Stimulated activated CD8-positive, alpha-beta memory T cell treated with anti-CD3 and anti-CD28 coated beads, Interleukin-7, amount 100 ng/mL, for 4 hours (primary cell): Measurements from ENCODE around the gene STXBP6.
"Not testable (repeated sequence)": the region's sequence is repeated elsewhere in the genome, so short reads cannot be mapped to it uniquely, and the experiment has no call there.

ENCODE experiments used
- DNase-seq, 2 donors: peaks; one replicate each; pipeline ENCODE4 v3.0.0-alpha.2; 2020; ENCODE audit warnings: low read depth in 2 of 2

Gene STXBP6

DNA sequence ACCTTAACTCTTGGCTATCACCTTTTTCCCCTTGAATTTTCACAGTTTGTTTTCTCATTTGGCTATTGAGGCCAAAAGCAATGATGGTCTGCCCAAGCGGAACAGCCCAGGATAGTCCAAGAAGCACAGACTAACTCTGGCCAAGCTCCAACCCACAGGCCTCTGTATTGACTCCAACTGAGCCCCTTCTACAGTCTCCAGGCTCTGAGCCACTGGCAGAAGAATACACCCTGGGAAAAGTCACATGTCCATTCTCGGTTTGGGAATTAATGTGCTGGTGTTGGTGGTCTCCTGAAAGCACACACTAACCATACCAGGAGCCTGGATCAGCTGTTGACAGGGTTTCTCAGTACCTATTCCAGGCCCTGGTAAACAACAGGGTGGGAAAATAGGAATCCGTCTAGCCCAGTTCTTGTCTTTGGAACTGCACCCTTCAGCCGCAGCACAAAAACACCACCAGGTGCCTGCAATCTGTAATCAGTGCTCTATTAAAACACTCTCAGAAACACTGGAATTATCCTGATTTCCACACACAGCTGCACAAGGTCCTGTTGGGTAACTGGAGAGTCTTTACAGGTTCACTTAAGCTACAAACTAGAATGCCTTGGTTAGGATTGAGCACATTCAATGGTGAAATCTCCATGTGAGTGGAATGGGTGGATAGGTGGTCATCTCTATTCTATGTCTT, 63.6 kb downstream of the STXBP6 start:
- no peak for DNase-seq

GRCh38 chr14:24984846-24985589, 64.9 kb downstream of the STXBP6 start:
- no peak for DNase-seq

DNA sequence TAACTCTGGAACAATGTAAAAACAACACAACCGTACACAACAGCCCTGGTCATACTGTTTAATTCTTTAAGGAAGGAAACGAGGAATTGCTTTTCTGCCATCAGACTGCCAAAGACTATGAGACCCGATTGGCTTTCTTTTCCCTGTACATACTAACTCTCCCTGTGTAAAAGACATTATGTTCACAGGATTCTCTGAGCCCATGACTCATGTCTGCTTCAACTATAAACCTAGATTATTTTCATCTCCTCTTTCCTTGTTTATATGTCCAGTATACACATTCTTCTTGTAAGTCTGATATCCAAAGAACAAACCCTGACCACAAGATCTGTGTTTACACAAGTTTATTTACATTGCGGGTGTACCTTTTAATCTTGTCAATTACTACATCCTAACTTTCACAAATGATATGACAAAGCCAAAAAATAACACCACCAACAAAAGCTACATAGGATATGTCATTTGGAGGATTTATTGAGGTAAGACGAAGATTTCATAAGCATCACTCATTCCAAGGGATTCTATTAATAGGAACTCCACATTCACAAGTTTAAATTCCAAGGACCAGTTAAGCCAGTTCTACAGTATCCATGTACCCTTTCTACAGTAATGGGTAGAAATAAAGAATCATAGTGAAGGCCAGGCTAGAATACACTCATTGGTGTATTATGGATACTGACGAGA, 67.3 kb downstream of the STXBP6 start:
- DNase-seq, result no peak

GRCh38 chr14:24979725-24980239, 70.2 kb downstream of the STXBP6 start:
- no peak for DNase-seq

DNA sequence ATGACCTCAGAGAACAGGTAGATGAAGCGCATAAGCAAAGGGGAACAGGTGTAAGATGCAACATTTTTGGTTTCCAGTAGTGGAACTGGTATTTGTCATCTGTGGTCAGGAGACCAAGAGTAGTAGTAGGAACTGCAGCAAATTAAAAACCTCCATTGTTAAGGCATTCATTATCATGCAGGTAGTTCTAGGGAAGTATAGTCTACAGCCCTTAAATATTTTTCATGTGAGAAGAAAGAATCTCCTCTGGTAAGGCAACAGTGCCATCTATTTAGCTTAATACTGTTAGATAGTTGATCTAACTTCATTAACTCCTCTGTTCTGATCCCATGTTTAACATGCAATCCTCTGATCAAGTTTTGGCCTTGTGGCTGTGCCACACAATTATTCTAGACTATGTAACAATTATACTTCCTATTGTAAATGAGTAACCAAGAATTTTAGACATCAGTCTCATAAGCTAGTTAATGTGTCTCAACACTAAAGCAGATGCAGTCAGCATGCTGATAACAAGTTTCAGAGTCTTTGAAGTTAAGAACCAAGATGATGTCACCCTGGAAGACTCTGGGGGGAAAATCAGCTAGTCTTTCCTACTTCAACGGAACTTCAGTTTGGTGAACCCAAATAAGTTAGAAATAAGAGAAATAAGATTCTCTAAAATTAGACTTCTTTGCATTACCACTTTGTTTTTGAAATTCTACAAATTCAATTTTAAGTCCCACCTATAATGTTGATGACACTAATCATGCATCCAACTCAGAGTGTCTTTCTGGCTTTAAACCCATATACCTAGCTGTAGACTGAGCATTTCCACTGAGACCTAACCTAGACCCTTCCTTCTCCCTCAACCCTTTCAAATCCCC, 70.9 kb downstream of the STXBP6 start:
- no peak for DNase-seq

GRCh38 chr14:24976602-24977001, 73.3 kb downstream of the STXBP6 start:
- DNase-seq, result no peak

DNA sequence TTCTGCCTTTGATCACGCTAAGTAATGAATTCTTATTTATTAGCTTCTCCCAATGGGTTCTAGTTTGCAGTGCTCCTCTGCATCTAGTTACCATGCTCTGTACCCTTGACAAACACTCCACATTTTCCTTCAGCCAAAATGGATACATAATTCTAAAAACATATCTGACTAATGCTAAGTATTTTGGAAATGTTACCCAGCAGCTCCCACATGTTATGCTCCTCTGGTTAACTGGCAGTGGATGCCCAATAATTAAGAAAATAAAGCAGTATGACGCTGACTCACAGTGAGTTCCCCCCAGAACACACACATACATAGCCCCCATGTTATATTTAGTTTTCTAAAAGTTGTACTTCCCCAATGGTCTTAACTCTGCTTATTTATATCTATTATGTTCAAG, 74.6 kb downstream of the STXBP6 start:
- no peak for DNase-seq

DNA sequence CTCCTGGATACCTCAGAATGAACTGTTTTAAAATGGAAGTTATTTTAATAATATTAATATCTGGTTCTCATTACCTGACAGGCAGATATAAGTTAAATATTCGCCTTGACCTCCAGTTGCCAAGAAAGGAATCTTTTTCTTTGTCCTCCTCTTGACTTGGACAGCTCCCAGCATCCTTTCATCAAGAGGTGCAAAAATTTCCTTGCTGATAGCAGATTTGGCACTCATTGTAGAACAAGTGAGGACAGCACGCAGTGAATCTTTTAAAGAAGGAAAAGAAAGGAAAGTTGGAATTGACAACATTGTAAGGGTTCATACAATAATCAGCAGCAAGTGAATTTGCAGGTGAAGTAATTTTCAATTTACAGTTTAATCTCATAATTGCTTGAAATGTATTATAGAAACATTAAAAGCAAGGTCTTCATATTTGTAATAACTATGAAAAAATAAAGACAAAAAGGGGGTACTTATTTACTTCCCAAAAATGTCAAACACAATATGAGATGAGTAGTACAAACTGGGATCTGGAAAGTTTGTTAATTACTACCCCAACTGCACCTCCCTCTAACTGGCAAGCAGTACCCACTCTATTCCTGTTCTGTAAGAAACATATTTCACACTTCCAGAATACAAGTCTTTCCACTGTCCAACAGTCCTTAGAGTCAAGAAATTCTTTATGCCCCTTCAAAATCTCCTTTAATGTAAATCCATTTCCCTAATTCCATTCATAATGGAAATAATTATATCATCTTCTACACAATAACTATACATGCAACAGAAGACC, 75.2 kb downstream of the STXBP6 start:
- DNase-seq, result no peak

GRCh38 chr14:24972844-24973243, 77.1 kb downstream of the STXBP6 start:
- no peak for DNase-seq

DNA sequence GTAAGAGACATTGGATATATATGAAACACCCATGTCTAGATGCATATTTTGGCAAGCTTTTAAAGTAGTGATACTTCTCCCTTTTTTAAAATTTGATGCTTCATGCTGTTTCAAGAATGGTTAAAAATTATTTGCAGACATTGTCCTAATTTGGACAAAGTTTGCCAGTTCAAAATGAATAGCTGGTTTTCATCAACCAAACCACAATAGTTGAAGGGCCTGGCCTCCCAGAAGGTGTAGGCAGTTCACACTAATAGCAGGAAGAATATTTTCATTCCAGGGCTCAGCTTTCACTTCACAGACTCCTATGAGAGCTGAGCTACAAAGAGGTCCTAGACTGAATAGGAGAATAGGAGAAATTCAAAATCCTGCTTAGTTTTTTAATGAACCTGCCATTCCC, 78.7 kb downstream of the STXBP6 start:
- DNase-seq, result no peak

DNA sequence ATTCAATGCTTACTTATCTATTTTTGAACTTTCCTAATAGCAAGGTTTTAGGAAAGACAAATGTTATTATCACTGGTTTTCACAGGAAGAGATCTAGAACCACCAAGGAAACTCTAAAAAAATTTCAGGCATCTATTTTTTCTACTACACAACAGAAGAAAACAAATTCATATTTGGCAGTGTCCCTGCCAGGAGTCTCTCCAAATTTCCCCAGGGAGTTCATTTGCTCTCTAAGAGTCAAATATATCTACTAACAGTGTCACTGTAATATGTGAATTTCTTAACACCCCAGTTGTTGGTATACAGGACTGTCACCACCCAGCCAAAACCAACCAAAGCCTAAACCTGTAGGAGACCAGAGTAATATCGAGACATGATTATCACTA, 83.4 kb downstream of the STXBP6 start:
- DNase-seq, result no peak

- DNase-seq, result no peak
Measured at GRCh38 chr14:24965934-24966578, 83.9 kb downstream of the STXBP6 start.

DNA sequence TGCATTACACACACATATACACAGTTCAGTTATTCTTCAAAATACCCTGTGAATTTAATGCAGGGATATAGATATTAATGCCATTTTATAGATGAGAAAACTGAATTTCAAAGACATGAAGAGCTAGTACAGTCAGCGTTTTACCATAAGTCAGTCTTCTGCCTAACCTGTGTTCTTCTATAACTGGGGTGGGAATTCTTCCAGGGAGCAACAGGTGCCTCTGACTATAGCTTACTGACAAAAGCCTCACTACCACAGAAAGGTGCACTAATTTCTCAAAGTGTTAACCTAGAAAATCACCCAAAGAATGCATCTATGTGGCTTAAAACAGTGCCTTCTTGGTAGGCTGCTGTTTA, 84.4 kb downstream of the STXBP6 start:
- DNase-seq, result no peak

DNA sequence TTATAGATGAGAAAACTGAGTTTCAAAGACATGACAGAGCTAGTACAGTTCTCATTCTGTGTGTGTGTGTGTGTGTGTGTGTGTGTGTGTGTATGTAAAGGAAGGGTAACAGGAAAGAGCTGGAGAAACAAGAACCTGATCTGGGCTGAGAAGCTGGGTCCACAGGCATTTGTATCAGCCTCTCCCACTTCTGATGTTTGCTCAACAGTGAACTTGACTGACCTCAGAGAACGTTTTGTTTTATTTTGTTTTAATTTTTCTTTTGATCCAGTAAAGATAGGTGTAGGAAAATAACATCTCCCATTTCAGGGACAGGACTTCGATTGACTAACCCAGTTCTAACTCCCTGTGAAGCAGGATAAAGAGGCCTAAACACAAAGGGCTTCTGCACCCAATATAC, 85.4 kb downstream of the STXBP6 start:
- DNase-seq, result no peak

GRCh38 chr14:24964048-24964447, 85.9 kb downstream of the STXBP6 start:
- no peak for DNase-seq

DNA sequence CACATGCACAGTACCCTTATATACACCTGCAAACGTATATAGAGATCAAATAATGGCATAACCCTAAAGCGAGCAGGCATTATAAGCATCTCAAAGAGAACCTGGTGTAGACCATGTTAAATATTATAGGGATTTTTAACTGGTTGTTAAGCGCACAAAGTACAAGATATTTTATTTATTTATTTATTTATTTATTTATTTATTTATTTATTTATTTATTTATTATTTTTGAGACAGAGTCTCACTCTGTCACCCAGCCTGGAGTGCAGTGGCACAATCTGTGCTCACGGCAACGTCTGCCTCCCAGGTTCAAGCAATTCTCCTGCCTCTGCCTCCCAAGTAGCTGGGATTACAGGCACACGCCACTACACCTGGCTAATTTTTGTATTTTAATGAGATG, 87.8 kb downstream of the STXBP6 start:
- not testable (repeated sequence) for DNase-seq

DNA sequence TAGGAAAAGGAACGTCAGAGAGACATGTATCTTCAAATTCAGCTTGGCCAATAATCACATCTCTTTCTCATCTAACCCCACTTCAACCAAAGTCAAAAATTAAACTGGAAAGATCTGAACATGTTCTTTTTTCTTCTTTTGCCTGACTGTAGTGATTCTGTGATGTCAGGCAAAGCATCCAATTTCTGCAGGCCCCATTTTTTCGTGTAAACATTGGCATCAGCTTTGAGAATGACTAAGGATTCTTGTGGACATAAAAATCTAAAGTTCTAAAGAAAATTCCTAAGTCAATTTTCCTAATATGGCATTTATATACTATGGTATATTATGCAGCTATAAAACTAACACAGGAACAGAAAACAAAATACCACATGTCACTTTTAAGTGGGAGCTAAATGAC, 89.1 kb downstream of the STXBP6 start:
- DNase-seq, result no peak

DNA sequence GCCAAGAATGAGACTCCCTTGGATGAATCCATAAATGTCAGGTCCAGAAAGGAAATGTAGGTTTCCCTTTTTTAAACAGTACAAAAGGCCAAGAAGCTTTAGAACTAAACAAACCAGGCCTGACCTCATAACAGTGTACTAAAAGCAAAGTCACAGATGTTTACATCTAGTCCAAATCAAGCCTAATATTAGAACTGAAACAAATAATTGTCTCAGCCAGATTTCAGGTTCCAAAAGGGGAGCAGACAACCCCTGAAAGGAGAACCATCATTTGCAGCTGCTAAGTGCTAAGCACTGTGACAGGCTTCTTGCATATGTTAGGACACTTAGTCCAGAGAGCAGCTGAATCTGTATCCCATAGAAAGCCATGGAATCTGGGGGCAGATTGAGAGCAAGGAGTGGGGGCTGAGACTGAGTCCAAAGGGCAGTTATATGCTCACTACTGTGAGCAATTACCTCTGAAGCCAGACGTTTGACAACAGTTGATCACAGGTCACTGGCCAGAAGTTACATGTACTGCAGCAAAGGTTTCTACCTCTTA, 90.1 kb downstream of the STXBP6 start:
- no peak for DNase-seq

- no peak for DNase-seq
Measured at GRCh38 chr14:24958271-24958670, 91.7 kb downstream of the STXBP6 start.

DNA sequence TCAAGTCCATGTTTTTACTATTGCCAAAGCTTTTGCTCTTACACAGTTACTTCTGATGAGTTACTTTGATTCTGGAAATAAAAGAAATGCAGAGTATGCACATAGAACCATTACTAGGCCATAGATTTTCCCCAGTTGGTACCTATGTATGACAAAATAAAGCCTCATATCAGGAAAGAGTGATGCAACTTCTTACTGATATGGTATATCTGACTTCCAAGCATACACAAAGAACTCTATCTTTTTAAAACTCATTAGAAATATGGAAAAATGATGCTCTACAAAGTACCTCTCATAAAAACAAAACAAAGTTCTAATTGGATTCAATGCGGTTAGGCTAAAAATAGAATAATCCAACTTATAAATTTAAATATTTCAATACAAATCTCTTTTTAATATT, 92.1 kb downstream of the STXBP6 start:
- DNase-seq, result no peak
